Stimulated activated CD4-positive, alpha-beta T cell treated with anti-CD3 and anti-CD28 coated beads, Interleukin-4, amount 100 ng/mL, for 4 hours (primary cell): Measurements from ENCODE around the gene CUL4B.
A peak's percentile ranks its signal among the peaks of the same experiment; 100 is the strongest.
"Not testable (repeated sequence)": the region's sequence is repeated elsewhere in the genome, so short reads cannot be mapped to it uniquely, and the experiment has no call there.

Source experiments
- DNase-seq, 2 experiments: peaks; one replicate each; pipeline ENCODE4 v3.0.0-alpha.2; 2020

CUL4B gene

DNA sequence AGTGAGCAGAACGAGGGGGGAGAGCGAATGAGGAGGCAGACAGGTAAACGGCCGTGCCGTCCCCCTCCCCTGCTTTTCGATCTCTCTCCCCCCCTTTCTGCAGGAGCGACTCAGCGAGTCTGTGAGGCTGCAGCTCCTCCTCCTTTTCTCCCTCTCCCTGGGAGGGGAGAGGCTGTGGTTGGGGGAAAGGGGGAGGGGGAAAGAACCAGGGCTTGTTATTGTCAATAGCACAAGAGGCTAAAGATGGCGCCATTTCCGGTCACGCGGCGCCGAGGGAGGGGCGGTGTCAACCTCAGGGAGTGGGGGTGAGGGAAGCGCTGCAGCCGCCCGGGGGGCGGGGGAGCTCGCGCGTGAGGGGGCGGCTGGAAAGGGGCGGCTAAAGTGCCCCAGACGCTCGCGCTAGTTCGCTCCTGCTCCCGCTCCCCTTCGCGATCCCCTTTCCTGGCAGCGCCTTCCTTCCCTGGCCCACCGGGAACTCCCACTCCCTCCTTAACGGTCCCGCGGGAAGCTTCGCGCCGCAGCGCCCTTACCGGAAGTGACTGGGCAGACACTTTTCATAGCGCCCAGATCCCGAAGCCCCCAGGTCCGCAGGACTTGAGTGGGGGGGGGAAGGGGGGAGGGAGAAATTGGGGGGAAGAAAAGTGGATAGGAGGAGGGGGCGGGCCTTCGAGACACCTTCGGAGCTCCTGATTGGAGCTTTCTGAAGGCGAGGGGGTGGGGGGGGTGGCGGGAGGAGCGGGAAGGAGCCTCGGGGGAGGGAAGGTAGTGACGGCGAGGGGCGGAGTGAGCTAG is at the start of gene CUL4B:
Gene CUL4B (minus strand): TSS at position 121 of the 792 bp plus-strand sequence. CDS start 324 bp downstream, outside the sequence.
- peak; percentile 82 to 90 for DNase-seq

DNA sequence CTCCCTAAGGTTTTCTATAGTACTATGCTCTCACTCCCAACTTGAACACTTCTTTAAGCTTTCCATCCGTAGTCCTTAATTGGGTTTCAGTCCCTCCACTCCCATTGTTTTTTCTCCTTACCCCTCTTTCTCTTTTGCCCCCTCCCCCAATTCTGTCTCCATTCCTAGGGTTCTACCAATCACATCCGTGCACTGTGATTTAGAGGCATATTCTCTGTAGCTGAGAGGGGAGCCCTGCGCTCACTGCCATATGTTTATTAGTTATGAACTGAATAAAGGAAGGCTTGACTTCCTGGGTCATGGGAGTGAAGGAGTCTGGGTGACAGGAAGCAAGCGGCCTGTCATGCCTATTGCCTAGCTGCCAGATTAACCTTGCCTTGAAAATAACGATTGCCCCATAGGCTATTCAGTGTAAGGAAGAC is 43.6 kb upstream of the CUL4B start:
- DNase-seq = peak in 1 of 2 experiments; percentile 7

DNA sequence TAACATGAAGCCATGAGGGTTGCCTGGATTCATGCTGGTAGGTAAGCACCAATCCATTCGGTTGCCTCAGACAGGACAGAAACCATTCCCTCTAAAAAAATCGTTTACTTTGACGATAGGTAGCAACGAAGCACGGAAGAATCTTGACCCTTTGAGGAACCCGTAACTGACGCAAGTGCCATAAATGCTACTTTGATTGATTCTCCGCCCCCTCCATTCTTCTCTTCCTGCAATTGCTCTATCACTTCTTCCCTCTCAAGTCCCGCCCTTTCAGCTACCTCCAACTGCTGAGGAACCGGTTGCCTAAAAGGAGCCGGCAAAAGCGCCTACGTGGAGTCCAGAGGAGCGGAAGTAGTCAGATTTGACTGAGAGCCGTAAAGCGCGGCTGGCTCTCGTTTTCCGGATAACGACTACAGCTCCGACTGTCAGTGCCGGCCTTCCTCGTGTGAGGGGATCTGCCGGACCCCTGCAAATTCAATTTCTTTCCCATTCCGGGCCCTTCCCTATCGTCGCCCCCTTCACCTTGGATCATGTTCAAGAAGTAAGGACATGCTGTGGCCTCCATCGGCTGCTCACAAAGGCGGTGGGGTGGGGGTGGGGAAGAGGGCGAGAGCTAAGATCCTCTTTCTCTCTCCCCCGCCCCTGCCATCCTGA is 43.1 kb upstream of the CUL4B start, which contains the start of gene MCTS1:
Gene MCTS1 (plus strand): TSS at position 395 of the 654 bp plus-strand sequence. CDS start 136 bp downstream, at position 531.
- peak; percentile 62 to 80 for DNase-seq

DNA sequence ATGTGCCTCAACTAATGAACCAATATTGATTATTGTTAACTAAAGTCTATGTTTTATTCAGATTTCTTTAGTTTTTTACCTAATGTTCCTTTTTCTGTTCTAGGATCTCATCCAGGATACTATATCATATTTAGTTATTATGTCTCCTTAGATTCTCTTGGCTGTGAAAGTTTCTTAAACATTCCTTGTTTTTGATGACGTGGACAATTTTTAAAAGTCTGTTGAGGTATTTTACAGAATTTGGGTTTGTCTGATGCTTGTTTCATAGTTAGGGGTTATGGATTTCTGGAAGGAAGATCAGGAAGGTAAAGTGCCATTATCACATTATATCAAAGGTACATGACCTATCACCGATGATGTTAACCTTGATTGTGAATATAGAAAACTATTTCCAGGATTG is 24.9 kb upstream of the CUL4B start:
- DNase-seq = no peak

DNA sequence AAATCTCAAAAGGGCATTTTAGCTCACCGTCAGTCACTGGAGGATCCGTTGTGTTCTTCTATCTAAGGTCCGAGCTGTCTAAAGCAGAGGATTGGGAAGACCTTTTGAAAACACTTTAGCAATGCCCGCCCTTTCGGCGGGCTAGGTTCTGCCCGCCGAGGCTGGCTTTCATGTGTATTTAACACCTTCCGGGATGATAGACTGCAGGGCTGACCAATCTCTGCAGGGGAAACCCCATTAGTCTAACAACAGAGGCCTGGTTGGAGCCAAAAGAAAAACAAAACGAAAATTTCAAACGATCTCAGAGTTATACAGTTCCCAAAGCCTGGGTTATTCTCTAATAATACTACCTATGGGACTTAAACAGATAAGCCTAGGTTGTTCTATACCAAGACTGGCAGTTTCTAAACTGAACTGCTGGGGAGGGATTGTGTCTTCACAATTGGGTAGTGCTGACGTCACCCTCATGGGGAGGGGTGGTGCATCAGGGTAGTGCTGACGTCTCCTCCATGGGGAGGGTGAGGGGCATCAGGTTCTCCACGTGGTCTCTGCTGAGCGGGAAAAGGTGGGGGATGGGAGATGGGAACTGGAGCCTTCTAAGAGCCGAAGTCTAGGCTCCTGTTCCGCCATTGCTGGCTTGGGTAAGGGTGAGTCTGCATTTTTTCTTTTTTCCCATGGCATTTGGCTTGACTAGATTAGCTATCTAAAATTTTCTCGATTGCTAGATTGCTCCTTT is 14.8 kb upstream of the CUL4B start:
- DNase-seq = no peak

DNA sequence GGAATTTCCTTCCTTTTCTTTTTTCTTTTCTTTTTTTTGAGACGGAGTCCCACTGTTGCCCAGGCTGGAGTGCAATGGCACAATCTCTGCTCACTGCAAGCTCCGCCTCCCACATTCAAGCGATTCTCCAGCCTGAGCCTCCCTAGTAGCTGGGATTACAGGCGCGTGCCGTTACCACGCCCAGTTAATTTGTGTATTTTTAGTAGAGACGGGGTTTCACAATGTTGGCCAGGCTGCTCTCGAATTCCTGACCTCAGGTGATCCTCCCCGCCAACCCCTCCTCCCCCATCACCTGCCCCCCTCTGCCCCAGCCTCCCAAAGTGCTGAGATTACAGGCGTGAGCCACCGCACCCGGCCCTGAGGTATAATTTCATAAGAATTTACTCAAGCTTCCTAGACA is 13.0 kb upstream of the CUL4B start:
- DNase-seq = not testable (repeated sequence)

DNA sequence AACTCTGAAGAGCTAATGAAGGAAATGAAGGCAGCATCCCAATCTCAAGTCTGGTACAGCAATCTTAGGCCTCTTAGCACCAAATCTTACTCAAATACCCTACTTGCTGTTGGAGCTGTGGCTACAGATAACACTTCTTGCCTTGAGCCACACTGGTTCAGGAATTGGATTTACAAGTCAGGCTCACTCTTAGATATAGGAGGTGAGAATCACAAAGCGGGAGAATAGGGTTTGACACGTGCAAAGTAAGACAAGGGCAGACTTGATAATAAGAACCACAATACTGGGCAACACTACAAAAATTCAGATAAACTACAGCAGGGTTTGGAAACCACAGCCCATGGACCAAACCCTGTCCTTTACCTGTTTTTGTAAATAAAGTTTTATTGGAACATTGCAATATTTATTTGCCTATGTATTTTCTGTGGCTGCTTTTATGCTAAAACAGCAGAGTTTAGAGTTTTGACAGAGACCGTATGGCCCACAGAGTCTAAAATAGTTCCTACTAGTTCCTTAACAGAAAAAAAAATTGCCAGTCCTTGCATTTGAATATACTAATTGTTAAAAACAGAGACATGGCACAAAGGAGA is 9.3 kb upstream of the CUL4B start:
- no peak for DNase-seq

DNA sequence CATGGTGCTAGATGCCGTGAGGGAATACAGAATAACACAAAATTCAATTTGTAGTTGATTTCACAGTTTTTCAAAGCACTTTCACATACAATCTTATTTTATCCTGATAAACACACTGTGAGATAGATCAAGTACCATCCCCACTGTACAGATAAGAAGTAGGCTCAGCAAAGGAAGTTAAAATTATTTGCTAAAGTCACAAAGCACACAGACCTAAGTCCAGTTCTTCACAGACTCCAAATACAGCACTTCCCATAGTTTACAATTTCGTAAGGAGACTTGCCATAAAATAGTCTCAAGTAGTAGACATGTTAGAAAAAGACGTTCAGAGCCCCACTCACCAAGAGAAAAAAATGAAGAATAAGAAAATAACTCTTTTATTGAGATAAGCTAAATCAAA is 7.8 kb upstream of the CUL4B start:
- DNase-seq = no peak

DNA sequence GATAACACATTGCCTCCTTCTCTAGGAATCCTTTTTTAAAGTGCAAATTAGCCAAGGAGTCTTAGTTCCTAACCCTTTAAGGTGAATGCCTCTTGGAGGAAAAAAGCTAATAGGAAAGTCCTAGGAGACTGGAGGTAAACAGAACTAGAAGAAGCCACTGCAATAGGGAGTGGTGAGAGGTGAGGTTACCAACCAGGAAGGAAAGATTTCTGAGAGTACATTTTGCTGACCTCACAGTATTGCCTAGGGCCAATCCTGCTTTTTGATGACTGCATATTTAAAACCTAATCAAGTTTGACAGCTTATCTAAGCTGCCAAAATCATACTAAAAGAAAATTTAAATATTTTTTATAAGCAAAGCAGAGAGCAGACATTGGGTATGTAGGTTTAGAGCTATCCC is 7.3 kb upstream of the CUL4B start:
- DNase-seq = no peak

DNA sequence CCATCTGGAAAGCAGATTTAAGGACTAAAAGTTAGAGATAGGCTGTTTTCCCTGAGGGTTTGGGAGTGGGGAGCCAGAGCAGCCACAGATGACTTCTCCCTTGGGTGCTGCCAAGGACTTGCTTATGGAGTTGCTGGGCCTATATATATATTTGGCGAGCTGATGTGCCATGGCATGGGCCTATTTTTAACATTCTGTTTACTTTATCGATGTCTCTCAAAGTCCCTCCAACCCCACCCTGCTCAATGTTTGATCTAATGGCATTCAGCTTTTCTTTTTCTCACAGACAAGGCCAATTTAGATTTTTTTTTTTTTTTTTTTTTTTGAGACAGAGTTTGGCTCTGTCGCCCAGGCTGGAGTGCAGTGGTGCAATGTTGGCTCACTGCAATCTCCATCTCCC is 6.1 kb upstream of the CUL4B start:
- no peak for DNase-seq

DNA sequence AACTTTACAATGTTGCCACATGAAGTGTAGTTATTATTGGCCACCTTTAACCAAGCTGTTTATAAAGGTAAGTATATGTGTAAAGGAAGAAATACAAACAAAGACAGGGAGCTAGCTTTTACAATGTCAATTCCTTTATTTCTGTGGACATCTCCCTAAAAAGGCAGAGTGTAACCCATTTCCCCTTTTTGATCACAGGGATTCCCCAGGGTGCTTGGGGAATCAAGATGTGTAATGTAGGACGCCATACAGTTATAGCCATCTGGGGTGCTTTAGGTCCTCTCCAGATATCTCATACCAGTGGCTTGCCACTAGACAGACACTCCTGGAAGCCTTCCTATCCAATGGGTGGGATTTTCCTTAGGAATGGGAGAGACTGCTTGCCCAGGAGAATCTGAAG is 4.2 kb upstream of the CUL4B start:
- no peak for DNase-seq

DNA sequence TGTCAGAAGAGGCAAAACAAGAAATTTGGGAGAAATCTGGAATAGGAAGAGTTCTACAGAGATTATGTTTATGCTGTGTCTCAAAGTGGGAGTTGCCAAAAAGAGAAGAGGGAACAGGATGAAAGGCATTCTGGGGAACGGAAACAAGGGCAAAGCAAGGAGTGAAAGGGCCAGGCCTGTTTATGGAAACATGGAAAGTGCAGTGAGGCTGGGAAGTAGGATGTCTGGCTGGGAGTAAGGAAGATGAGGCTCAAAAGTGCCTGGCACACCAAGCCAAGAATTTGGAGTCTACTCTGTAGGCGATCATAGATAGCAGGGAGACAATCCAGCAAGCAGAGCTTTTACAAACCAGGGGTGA is 1.8 kb upstream of the CUL4B start:
- no peak for DNase-seq

DNA sequence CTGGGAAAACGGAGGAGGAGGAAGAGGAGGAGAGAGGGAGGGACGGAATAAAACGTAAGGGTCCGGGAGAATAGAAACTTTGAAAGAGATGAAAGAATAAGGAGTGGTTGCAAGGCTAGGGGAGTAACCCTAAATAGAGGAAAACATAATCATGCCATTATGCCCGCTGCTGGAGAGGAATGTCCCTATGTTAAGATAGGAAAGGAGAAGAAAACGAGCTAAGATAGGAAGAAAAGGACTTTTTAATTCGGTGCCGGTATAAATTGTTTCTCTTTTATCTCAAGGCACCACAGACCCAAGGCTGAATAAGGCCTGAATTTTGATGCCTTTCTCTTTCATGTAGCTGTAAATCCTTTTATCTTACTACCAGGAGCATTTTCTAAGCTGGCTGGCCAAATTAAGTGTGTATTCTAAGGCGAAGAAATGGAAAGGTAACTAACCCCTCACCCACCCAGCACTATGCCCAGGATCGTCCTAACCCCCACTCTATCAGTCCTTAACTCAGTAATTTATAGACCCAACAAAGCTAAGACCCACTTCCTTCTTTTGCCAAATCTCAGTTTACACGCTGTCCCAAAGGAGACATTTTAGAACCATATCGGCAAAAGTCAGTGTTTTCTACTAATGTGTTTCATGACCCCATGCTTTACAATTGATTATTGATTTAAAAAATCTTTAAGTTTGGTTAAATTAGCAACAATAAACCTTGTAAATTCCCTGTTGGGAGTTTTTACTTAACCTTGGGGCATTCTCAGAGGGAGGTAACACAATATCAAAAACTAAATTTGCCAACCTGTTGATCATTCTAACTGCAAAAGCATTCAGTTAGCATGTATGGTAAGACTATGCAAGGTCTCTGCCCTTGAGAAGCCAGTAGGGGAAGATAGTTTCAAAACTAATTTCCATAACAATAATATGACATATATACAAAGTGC is 1.1 kb upstream of the CUL4B start:
- no peak for DNase-seq

DNA sequence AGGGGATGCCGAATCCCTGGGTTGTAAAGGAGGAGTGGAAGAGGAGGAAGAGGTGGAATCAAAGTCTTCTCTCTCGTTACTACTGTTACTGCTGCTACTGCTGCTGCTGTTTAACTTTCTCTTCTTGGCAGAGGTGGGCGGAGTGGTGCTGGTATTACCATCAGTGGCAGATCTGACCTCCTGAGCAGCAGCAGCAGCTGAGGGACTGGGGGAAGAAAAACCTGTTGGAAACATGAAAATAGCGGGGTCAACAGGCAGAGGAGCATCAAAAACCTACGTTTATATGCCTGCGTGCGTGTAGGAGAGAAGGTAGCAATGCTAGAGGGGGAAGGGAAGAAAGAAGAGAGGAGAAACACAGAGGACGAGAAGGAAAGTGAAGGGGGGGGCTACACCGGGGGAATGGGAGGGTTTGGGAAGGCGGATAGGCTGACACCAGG is 339 bp downstream of the CUL4B start:
- peak; percentile 10 to 27 for DNase-seq

DNA sequence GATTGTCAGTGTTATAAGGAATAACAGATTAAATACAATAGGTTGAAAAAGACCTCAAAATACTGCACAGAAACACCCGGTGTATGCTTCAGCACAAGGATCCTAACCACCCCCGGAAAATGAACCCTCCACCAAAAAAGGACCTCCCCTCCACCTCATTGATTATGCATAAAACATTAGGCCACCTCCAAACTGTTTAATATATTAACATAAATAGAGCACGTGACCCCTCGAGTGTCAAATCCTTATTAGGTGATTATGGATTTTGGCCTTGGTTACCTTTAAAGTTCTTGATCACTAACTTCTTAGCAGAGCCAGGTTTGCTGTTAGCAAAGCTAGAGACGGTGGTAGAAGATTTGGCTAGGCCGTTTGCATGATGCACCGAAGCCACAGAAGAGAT is 958 bp downstream of the CUL4B start:
- no peak for DNase-seq

DNA sequence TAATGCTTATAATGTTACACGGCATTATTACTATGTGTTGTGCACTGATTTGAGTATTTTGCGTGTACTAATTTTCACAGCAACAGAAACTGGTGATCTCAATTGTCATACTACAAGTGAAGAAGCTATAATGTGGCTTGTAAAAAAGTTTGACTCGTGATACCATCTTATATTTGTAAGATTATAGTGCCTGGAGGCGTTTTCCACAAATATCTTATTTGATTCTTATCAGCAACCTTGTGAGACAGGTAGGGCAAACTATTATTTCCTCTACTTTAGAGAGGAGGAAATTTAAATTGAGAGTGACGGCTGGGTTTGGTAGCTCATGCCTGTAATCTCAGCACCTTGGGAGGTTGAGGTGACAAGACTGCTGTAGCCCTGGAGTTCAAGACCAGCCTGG is 4.5 kb downstream of the CUL4B start:
- no peak for DNase-seq

DNA sequence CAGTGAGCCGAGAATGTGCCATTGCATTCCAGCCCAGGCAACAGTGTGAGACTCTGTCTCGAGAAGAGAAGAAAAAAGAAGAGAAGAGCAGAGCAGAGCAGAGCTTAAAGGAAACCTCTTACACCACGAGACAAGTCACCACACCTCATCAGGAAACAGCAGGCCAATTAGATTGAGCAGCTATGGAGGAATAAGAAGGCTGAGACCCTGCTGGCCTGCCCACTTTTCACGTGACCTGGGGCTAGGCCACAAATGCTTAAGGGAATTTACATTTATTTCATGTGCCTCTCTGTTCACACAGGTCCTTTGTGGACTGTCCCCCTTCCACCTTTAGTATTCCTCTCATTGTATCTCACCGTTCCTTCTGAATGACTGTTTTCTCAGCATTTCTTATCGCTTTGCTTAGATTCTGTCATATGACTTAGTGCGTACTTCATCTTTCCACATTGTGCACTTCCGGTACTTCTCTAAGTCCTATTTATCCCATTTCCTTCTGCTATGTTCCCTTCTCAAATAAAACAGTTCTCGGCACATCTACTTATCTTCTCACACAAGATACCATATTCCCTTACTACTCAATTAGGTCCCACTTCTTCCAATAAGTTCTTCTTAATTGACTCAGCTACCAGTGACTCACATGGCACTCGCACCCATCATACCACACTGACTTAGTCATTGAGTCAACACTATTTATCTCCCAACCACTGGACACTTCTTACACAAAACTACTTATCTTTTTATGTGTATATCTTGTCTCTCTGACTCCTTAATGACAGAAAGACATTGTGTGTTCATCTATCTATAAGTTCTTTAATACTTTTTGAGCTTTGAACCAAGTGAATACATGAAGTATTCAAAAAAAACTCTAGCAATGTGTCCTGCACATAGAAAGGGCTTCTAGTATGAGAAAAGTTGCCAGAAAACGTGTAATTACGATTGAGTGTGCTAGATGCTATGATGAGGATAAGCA is 11.0 kb downstream of the CUL4B start:
- peak in 1 of 2 experiments; percentile 8 for DNase-seq

DNA sequence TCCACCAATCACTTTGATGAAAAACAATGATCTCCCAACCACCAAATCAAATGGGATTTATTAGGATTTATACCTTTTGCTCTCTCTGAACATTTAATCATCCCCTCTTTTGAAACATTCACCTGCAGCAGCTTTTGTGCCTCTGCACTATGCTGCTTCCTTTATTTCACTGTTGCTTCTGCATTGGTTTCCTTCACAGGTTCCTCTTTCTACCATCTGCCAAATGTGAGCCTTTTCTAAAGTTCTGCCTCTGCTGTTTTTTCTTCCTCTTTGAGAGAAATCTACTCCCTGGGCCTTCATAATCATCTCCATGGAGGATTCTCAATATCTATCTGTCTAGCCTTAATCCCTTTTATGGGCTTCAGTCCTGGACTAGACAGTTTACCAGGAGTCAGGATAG is 24.7 kb downstream of the CUL4B start:
- no peak for DNase-seq

DNA sequence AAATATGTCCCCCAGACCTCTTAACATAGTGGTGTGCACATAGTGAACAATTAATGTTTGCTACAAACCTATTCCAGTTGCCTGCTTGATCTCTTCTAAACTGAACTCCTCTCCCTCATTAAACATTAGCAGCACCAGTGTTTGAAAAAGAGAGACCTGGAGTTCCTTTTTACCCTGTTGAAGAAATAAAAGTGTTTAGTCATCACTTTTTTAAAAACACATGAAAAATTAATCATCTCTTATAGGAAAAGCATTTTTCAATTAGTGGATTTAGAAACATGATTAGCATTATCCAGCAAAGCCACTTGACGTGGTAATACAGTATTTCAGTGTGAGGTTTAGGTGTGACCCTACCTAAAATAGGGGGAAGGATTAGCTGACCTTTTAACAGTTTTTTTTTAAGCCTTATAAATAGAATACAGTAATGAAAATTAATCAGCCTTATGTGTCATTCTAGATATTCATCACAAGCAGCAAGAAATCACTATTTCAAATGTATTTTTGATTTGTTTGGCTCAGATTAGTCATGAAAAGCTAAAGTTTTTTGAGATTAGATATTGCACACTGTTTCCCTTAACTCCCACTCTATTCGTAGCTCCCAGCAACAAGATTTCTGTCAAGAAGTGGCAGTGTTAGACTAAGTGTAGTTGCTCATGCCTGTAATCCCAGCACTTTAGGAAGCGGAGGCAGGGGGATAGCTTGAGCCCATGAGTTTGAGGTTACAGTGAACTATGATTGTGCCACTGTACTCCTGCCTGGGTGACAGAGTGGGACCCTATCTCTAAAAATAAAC is 26.2 kb downstream of the CUL4B start:
- no peak for DNase-seq

DNA sequence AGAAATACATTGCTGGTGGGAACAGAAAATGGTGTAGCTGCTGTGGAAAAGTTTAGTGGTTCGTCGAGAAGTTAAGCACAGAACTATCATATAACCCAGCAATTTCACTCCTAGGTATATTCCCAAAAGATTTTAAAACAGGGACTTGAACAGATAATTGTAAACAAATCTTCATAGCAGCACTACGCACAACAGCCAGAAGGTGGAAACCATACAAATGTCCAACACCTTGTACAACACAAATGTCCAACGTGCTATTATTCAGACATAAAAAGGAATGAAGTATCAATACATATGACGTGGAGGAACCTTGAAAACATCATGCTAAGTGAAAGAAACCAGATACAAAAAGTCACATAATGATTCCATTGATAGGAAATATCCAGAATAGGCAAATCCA is 37.9 kb downstream of the CUL4B start:
- DNase-seq = no peak
